ENCODE measurements around the gene RAPGEF5. TPM values are rescaled to one million over a fixed set of nuclear protein-coding genes. Genes with fewer than 3 reads are reported as not detected.

The RAPGEF5 gene
- polyA plus RNA-seq, 1 of the 3 experiments (the other 2 are of a cell fraction) = 1.2 TPM

GRCh38 chr7:22219739-22220493 is 137.0 kb downstream of the RAPGEF5 start:
- no peak overlapping the region for H3K9ac ChIP-seq
- no peak overlapping the region for H3K27ac ChIP-seq (ENCODE audit: low read depth in 2 of 2, low read length in 1 of 2)
- H3K9me2 ChIP-seq = no peaks in the 10 kb centered on the region
- H3K4me2 ChIP-seq = no peak overlapping the region
- H3K4me1 ChIP-seq (ENCODE audit: control insufficient read depth in 1 of 2, insufficient read depth in 2 of 2, low read depth in 1 of 2, low read length in 1 of 2) = no peaks in the 10 kb centered on the region
- H3K9me3 ChIP-seq = no peaks in the 10 kb centered on the region
- H3K36me3 ChIP-seq (replicated peaks in 1 of 2; ENCODE audit: control insufficient read depth in 1 of 2, insufficient read depth in 2 of 2, low read length in 1 of 2) = peaks cover 0 to 2% of the 10 kb centered on the region in 2 experiments
- CTCF ChIA-PET = interaction anchor here (0.9 to 1.9 kb wide), 2 partner anchors 8 to 10 kb away, joined by 3 to 7 read pairs; no protein-coding TSS in a partner anchor
- H3K27me3 ChIP-seq (ENCODE audit: insufficient read depth) = no peaks in the 10 kb centered on the region
- DNase-seq = no peak
- POLR2A ChIA-PET = no interaction called here
- 81% methylated on average over 10 of the region's 10 CpGs for WGBS (ENCODE audit: low lambda C conversion rate)
- no peak overlapping the region for H2AFZ ChIP-seq (ENCODE audit: low read depth)
- no peak overlapping the region for H3K4me3 ChIP-seq (ENCODE audit: low read depth in 2 of 2, low read length in 1 of 2)
- TF ChIP-seq POLR2AphosphoS5 (IDR thresholded peaks at IDR 0.05; ENCODE audit: low read depth, low read length) (no peak), YY1 (IDR thresholded peaks at IDR 0.05; ENCODE audit: low read depth) (no peak), RFX5 (IDR thresholded peaks at IDR 0.05; ENCODE audit: low read length) (no peak), NRF1 (IDR thresholded peaks at IDR 0.05; ENCODE audit: low read depth, low read length) (no peak)
- H3K79me2 ChIP-seq (ENCODE audit: insufficient read depth) = no peaks in the 10 kb centered on the region
- H3F3A ChIP-seq (replicated peaks; ENCODE audit: insufficient read depth) = no peaks in the 10 kb centered on the region
- no peaks in the 10 kb centered on the region for H4K20me1 ChIP-seq (ENCODE audit: insufficient read depth)

GRCh38 chr7:22219036-22219435 is 137.9 kb downstream of the RAPGEF5 start:
- no peaks in the 10 kb centered on the region for H3K4me1 ChIP-seq (ENCODE audit: control insufficient read depth in 1 of 2, insufficient read depth in 2 of 2, low read depth in 1 of 2, low read length in 1 of 2)
- H3K9me3 ChIP-seq = no peaks in the 10 kb centered on the region
- CTCF ChIA-PET = interaction anchor here (1.9 kb wide), 1 partner anchor 11 kb away, joined by 7 read pairs; no protein-coding TSS in a partner anchor
- no peaks in the 10 kb centered on the region for H3F3A ChIP-seq (replicated peaks; ENCODE audit: insufficient read depth)
- 83% methylated on average over 4 of the region's 4 CpGs for WGBS (ENCODE audit: low lambda C conversion rate)
- H4K20me1 ChIP-seq (ENCODE audit: insufficient read depth) = no peaks in the 10 kb centered on the region
- no peak overlapping the region for H3K4me3 ChIP-seq (ENCODE audit: low read depth in 2 of 2, low read length in 1 of 2)
- POLR2A ChIA-PET = no interaction called here
- no peak overlapping the region for H3K27ac ChIP-seq (ENCODE audit: low read depth in 2 of 2, low read length in 1 of 2)
- no peak overlapping the region for H3K9ac ChIP-seq
- no peaks in the 10 kb centered on the region for H3K79me2 ChIP-seq (ENCODE audit: insufficient read depth)
- H3K4me2 ChIP-seq = no peak overlapping the region
- H3K9me2 ChIP-seq = no peaks in the 10 kb centered on the region
- H2AFZ ChIP-seq (ENCODE audit: low read depth) = no peak overlapping the region
- H3K27me3 ChIP-seq (ENCODE audit: insufficient read depth) = no peaks in the 10 kb centered on the region
- TF ChIP-seq CHD2 (IDR thresholded peaks at IDR 0.05; ENCODE audit: low read length, partially characterized antibody) = no peak
- no peak for TF ChIP-seq SIN3A (IDR thresholded peaks at IDR 0.05; ENCODE audit: borderline replicate concordance, low read depth, low read length)
- TF ChIP-seq CTCF (IDR thresholded peaks at IDR 0.05) = no peak
- TF ChIP-seq YY1 (IDR thresholded peaks at IDR 0.05; ENCODE audit: low read depth) = no peak
- no peak for TF ChIP-seq NRF1 (IDR thresholded peaks at IDR 0.05; ENCODE audit: low read depth, low read length)
- TF ChIP-seq USF1 (IDR thresholded peaks at IDR 0.05; ENCODE audit: borderline replicate concordance, low read depth) = no peak
- TF ChIP-seq NFIC (IDR thresholded peaks at IDR 0.05; ENCODE audit: borderline replicate concordance) = no peak
- no peak for TF ChIP-seq PBX3 (IDR thresholded peaks at IDR 0.05)
- no peak for TF ChIP-seq GATA2 (CRISPR knock-in tag; IDR thresholded peaks at IDR 0.05)
- peaks cover 0 to 2% of the 10 kb centered on the region in 2 experiments for H3K36me3 ChIP-seq (replicated peaks in 1 of 2; ENCODE audit: control insufficient read depth in 1 of 2, insufficient read depth in 2 of 2, low read length in 1 of 2)
- DNase-seq = no peak
